Psoas muscle (tissue), 8 donors: ENCODE measurements around the gene FYN. TPM values are rescaled to one million over a fixed set of nuclear protein-coding genes. Genes with fewer than 3 reads are reported as not detected.

Experiments used
- ATAC-seq, 4 donors: fragments of 200-7000 bp; cut with Tn5 transposase; one replicate each; pipeline ENCODE4 v1.9.1; 2020; ENCODE audit warnings: moderate library complexity in 3 of 4, mild to moderate bottlenecking in 2 of 4
- DNase-seq, 2 donors: peaks; one replicate each; pipeline ENCODE4 v3.0.0-alpha.2; 2020
- H3K27ac ChIP-seq: fragments of 200-600 bp; one replicate; pipeline ENCODE4 v1.8.0; 2022
- H3K27me3 ChIP-seq, 3 donors: fragments of 200-600 bp in 1 of 3; one replicate each; pipeline versions ENCODE4 v1.6.1 to v1.8.0; 2013 to 2022; ENCODE audit warnings: low read length in 2 of 3, mild to moderate bottlenecking in 2 of 3, moderate library complexity in 1 of 3; ENCODE audit not compliant: insufficient read depth in 3 of 3
- H3K36me3 ChIP-seq, 2 donors: fragments of 200-600 bp in 1 of 2; one replicate each; pipeline versions ENCODE4 v1.6.1 to v1.8.0; 2013 to 2022; ENCODE audit warnings: low read depth in 1 of 2, mild to moderate bottlenecking in 1 of 2, moderate library complexity in 1 of 2; ENCODE audit not compliant: insufficient read depth in 1 of 2
- H3K4me1 ChIP-seq: fragments of 200-600 bp; one replicate; pipeline ENCODE4 v1.8.0; 2022
- H3K4me3 ChIP-seq: fragments of 200-600 bp; one replicate; pipeline ENCODE4 v1.8.0; 2022; ENCODE audit warnings: mild to moderate bottlenecking
- H3K9me3 ChIP-seq: fragments of 200-600 bp; one replicate; pipeline ENCODE4 v1.8.0; 2022
- WGBS, 3 donors: extraction: QIAGEN DNeasy Blood & Tissue Kit; methylation state at CpG; one replicate each; pipeline versions ENCODE4 v1.1.6 to v1.1.7; 2013; 5-methylcytosine and 5-hydroxymethylcytosine counted together
- intact Hi-C, 2 donors: fragments of 100-400 bp; cut with DNase I; formaldehyde crosslinking; loops; one replicate each; pipeline versions ENCODE4 v1.11.0 to v1.14.2; 2022
- polyA plus RNA-seq, 3 donors: library from polyadenylated mRNA; stranded (reverse); fragments of 200-250 nt; gene quantifications; one replicate each; pipeline ENCODE4 v1.2.3, GENCODE V29; 2013
- total RNA-seq, 4 donors: library from RNA; stranded (reverse); fragmentation: NEBNext Ultra II Directional in 2 of 4; extraction: Animal tissue kit (Norgen Biotek cat#: 25700) in 2 of 4; gene quantifications; one replicate each; pipeline versions ENCODE4 v1.2.1 to v1.2.4, GENCODE V29; 2021 to 2023
- TF ChIP-seq, protein P1 (sequence below): fragments of 200-600 bp; IDR thresholded peaks from one replicate; pipeline ENCODE4 v1.8.0; 2022; ENCODE audit warnings: antibody characterized with exemption
- donor health status: healthy with polysubstance abuse.
- donor health status: DM: no; HTN: no; CAD: no; lungs with moderate emphysema.
- donor health status: Bipolar disorder and iron deficiency.
- donor health status: healthy.
- donor health status: DM: yes; HTN: yes; CAD: no.
- donor health status: DM: no; HTN: no; CAD: no.
- donor health status: DM: no; HTN: no; CAD: no.
- donor health status: DM: yes; HTN: yes; CAD: no.

Gene FYN
- total and polyA plus RNA-seq, 7 donors: 7.1 to 27.8 (median 12.3) TPM

DNA sequence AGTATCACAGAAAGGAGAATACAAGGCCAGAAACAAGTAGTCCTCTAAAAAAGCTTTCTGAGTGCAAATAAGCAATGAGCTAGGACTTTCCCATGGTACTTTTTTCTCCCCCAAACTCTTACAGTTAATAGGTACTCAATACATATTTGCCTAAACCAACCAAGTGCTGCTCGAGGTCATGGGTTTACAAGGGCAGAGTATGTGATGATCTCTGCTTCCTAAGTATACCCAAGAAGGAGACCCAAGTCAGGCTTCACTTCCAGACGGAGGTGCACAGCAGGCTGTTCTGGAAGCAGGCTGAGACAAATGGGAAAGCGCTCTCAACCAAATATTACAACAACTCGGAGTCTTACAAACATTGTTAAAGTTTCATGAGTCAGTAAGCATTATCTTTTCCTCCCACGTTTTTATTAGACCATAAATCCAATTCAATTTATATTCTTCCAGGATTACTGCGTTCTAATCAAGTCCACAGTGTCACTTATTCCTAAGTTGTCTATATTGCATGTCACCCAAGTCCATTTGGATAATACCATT is 8.1 kb downstream of the FYN start:
- no peaks in the 10 kb centered on the region for H3K36me3 ChIP-seq
- H3K9me3 ChIP-seq: no peaks in the 10 kb centered on the region
- ATAC-seq: no peak
- peaks cover 0 to 7% (median 4%) of the 10 kb centered on the region in 3 donors for H3K27me3 ChIP-seq
- intact Hi-C loops: loop anchor here in 1 of 2 donors (5.0 kb wide), 1 partner anchor 143 kb away; no protein-coding TSS in a partner anchor
- H3K4me3 ChIP-seq: no peak overlapping the region
- no peak overlapping the region for H3K27ac ChIP-seq
- 66 to 74% (median 68%) methylated on average over 6 of the region's 6 CpGs for WGBS, 3 donors
- DNase-seq: no peak
- H3K4me1 ChIP-seq: no peaks in the 10 kb centered on the region
- TF ChIP-seq, protein P1, sequence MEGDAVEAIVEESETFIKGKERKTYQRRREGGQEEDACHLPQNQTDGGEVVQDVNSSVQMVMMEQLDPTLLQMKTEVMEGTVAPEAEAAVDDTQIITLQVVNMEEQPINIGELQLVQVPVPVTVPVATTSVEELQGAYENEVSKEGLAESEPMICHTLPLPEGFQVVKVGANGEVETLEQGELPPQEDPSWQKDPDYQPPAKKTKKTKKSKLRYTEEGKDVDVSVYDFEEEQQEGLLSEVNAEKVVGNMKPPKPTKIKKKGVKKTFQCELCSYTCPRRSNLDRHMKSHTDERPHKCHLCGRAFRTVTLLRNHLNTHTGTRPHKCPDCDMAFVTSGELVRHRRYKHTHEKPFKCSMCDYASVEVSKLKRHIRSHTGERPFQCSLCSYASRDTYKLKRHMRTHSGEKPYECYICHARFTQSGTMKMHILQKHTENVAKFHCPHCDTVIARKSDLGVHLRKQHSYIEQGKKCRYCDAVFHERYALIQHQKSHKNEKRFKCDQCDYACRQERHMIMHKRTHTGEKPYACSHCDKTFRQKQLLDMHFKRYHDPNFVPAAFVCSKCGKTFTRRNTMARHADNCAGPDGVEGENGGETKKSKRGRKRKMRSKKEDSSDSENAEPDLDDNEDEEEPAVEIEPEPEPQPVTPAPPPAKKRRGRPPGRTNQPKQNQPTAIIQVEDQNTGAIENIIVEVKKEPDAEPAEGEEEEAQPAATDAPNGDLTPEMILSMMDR: no peak

DNA sequence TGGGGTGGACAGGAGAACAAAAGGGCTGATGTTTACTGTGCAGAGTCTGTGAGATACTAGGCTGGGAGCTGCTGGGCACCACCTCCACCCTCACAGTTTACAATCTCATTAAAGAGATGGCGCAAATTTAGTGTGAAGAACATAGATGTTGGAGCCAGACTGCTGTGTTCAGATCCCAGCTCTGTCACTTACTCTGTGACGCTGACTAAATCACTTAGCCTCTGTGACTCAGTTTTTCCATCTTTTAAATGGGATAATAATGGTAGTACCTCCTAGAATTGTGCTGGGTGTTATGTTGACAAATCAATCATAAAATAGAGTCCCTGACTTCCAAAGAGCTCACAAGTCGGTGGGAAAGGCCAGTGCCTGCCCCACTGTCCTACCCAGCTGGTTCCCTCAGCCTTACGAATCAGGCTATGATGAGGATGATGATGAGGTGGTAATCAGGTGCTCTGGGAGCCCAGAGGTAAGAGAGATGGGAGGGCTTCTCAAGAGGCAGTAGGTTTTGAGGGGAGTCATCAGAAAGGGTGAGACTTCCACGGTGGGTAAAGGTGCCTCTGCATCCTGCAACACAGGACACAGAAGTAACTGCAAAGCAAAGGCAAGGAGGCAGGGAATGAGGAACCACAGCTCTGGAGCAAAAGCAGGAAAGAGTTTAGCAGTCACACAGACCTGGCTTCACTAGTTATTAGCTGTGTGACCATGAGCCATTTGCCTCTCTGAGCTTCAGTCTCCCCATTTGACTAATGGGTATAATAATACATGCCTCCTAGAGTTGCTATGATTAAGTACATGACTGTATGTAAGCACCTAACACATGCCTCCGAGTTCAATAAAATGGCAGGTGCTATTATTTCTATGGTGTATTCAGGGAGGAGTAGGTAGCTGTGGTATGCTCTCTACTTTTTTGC is 8.9 kb downstream of the FYN start:
- WGBS, 3 donors: 80 to 91% (median 91%) methylated on average over 6 of the region's 6 CpGs
- ATAC-seq (no peak), DNase-seq (no peak)
- H3K27me3 ChIP-seq: peaks cover 0 to 5% (median 3%) of the 10 kb centered on the region in 3 donors
- TF ChIP-seq, protein P1: no peak
- no peaks in the 10 kb centered on the region for H3K4me1 ChIP-seq
- H3K4me3 ChIP-seq: no peak overlapping the region
- no peaks in the 10 kb centered on the region for H3K36me3 ChIP-seq
- intact Hi-C loops: loop anchor here in 1 of 2 donors (5.0 kb wide), 1 partner anchor 142 kb away; no protein-coding TSS in a partner anchor
- no peaks in the 10 kb centered on the region for H3K9me3 ChIP-seq
- no peak overlapping the region for H3K27ac ChIP-seq

DNA sequence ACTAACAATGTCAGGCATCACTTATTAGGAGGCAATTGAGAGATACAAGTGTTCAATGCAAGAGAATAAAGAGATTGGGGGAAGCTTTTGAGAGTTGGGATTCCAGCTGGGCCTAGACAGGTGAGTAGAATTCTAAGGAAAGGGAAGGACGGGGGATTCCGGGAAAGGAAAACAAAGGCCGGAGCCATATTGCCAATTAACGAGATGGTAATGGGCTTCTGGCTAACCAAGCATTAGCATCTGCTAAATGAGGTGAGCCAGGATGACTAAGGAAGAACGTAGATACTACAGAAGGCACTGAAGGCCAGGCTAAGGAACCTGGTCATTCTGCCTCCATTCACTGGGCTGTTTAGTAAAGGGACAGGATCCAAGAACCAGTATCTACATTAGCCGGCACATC is 10.5 kb downstream of the FYN start:
- H3K27ac ChIP-seq: no peak overlapping the region
- ATAC-seq (no peak), DNase-seq (no peak)
- H3K36me3 ChIP-seq: no peaks in the 10 kb centered on the region
- TF ChIP-seq, protein P1: no peak
- H3K9me3 ChIP-seq: no peaks in the 10 kb centered on the region
- WGBS, 3 donors: 86 to 94% (median 91%) methylated on average over 6 of the region's 6 CpGs
- intact Hi-C loops: no loop called here
- H3K4me3 ChIP-seq: no peak overlapping the region
- H3K4me1 ChIP-seq: no peaks in the 10 kb centered on the region
- no peaks in the 10 kb centered on the region for H3K27me3 ChIP-seq

DNA sequence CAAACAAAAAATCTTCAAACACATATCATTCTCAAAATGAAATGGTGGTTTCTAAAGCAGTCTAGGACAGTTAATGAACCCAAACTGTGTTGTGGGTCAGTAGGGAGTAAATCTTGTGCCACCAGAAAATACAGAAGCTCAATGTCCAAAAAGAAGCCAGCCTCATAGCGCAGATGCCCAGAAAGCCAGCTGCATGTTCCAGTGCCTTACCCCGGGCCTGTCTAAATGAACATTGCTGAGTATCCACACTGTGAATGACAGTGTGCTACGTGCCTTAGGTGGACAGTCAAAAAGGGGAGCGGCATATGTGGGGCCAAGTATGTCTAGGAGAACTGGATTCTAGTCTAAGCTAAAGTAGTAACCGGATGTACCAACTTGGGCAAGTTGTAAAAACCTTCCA is 10.9 kb downstream of the FYN start:
- no peaks in the 10 kb centered on the region for H3K4me1 ChIP-seq
- no peak overlapping the region for H3K4me3 ChIP-seq
- H3K27me3 ChIP-seq: no peaks in the 10 kb centered on the region
- no peak for ATAC-seq
- WGBS, 3 donors: 70 to 82% (median 73%) methylated on average over 5 of the region's 5 CpGs
- TF ChIP-seq, protein P1: no peak
- H3K9me3 ChIP-seq: no peaks in the 10 kb centered on the region
- intact Hi-C loops: no loop called here
- H3K27ac ChIP-seq: no peak overlapping the region
- no peaks in the 10 kb centered on the region for H3K36me3 ChIP-seq
- no peak for DNase-seq
